RPMI8226 (cell line): Measurements from ENCODE around the gene NFX1.
"Not testable (repeated sequence)": the region's sequence is repeated elsewhere in the genome, so short reads cannot be mapped to it uniquely, and the experiment has no call there.

ENCODE experiments used
- DNase-seq: peaks from one replicate; pipeline ENCODE4 v3.0.0-alpha.2; 2015

NFX1 gene

DNA sequence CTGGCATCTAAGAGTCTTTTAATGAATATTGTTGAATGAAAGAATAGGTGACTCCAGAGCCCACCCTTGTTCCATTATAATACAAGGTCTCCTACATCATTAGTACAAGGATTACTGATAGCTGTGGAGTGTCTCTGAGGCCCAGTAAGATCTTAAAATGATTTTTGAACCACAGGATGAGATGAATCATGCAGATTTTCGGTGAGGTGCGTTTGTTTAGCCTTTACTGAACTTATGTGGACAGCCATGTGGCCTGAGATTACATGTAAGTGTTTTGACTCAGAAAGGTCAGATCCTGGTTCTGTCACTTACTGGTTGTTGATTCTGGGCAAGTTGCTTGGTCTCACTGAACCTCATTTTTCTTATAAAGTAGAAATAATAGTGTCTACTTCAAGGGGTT, 21.6 kb downstream of the NFX1 start:
- DNase-seq = no peak

DNA sequence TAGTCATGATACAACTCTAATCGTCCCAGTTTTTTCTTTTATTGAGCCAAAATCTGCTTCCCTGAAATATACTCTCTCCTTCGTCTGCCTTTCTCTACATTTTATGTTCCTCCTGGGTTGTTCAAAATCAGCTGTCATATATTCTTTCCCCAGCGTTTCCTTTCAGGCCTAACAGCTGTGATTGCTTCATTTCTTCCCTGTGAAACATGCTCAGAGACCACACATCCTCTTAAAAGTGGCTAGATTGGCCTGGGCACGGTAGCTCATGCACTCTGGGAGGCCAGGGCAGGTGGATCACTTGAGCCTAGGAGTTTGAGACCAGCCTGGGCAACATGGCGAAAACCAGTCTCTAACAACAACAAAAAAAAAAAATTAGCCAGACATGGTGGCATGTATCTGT, 25.1 kb downstream of the NFX1 start:
- no peak for DNase-seq

DNA sequence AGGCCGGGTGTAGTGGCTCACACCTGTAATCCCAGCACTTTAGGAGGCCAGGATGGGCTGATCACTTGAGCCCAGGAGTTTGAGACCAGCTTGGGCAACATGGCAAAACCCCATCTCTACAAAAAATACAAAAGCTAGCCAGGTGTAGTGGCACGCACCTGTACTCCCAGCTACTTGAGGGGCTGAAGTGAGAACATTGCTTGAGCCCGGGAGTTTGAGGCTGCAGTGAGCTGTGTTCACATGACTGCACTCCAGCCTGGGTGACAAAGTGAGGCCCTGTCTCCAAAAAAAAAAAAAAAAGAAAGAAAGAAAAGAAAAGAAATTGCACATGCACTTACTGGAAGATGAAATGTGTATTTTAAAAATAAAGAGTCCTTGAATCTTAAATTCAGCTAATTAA, 26.8 kb downstream of the NFX1 start:
- DNase-seq = not testable (repeated sequence)

DNA sequence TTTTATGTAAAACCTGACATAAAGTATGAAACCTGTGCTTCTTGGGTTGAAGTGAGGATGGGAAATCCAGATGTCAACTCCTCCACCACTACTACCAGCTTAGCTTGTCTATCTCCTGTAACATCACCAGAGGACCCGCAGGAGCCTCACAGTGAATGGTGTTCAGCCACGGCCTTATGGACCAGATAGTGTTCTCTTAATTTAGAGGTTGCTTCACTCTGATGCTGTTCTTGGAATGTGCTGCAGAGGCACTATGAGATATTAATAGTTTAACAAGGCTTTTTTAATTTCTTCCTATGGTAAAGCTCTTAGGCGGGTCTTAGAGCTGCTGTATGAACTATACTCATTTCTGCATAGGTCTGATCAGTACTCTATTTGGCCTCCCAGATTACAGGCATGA, 27.9 kb downstream of the NFX1 start:
- no peak for DNase-seq

DNA sequence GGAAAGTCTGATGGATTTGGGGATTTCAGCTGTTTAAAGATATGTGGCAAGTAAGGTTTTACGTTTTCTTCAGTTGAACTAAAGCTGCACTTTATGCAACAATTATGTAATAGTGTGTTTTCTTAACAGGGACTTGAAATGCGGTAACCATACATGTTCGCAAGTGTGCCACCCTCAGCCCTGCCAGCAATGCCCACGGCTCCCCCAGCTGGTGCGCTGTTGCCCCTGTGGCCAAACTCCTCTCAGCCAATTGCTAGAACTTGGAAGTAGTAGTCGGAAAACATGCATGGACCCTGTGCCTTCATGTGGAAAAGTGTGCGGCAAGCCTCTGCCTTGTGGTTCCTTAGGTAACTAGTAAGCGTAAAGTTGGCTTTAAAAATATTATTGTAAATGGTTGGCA, 28.5 kb downstream of the NFX1 start:
- no peak for DNase-seq

DNA sequence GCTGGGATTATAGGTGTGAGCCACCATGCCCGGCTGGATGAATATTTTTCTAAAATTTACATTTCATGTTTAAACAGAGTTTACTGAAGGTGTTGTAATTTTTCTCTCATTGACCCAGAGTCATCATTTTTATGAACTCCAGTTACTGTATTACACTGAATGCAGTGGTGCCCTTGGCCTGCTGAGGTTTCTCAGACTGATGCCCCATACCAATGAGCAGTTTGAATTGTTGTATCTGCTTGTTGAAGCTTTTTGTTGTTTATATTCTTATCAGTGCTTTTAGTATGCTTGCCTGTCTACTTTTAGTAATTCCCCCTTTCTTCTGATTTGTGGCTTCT, 29.9 kb downstream of the NFX1 start:
- no peak for DNase-seq

DNA sequence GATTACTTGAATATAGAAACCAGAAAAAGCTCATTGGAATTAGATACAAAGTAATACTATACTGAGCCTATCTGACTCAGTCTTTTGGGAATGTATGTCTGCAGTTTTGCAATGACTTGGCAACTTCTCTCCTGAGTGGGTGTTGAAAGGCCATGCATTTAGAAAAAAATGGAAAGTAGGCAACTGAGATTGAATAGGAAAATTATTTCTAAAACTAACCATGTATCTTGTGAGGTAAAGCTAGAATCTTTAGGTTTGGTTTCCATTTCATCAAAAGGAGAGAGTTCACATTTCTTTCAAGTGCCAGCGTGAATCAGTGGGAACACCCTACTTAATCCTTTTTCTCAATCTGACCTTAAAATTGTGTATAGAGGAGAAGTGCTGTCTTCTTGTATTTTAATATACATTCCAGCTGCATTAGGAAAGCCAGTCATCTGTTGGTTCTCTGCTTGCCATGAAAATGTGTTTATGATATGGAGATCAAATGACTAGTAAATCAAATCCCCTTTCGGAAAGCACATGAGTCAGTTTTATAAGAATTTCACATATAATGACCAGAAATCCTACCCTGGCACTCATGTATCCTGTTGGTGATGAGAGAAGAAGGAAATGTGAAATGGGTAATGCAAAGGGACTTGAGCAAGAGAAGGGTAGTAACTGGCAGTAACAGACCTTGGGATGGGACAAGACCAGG, 30.4 kb downstream of the NFX1 start:
- no peak for DNase-seq

DNA sequence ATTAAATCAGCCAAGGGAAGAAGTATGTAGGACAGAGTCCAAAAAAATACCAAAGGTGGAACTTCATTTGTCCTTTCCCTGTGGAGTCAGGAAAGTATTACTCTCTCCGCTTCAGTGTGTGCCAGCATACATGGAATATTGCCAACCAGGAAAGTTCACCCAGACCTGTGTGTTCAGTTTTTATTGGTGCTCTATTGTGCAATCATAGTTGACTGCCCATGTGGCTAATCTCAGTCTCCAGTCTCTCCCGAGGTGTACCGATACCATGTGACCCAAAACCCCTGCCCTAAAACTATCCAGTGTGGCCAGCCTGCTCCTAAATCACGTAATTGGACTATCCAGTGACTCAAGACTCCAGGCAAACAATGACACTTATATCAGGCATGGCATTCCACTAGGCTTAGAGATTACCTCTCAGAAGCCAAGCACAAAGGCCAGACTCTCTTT, 38.8 kb downstream of the NFX1 start:
- DNase-seq = no peak

DNA sequence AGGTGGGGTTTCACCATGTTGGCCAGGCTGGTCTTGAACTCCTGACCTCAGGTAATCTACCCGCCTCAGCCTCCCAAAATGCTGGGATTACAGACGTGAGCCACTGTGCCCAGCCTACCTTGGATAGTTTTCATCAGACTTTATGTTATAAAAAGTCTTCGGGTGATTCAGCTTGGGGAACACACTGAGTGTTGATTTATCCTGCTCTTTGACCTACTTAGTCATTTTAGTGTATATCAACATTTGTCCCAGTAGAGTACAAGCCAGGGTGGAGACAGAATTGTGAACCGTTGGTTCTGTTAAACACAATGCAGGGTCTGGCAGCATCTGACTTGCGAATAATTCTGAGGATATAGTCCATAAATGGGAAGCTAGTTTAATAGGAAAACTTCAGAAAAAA, 39.7 kb downstream of the NFX1 start:
- DNase-seq = no peak

DNA sequence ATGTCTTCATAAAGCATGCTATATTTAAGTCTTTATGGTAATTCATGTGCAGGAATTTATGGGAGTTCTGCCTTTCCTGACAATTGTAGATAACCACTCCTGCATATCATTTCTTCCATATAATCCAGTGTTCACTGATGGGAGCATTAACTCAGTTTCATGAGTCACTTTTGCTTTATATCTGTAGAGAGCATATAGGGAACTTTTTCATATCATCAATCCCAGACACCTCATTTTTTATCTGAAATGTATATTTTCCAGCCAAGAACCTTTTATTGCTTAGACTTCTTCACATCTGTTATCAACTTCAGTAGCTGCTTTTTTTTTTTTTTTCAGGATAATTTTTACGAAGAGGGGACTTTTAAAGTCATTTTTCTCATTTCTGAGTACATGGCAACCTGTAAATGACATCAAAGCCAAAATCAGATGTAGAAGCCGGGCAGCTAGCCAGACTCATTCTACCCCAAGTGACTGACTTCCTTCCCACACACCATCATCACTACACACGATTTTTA, 41.1 kb downstream of the NFX1 start:
- DNase-seq = no peak

DNA sequence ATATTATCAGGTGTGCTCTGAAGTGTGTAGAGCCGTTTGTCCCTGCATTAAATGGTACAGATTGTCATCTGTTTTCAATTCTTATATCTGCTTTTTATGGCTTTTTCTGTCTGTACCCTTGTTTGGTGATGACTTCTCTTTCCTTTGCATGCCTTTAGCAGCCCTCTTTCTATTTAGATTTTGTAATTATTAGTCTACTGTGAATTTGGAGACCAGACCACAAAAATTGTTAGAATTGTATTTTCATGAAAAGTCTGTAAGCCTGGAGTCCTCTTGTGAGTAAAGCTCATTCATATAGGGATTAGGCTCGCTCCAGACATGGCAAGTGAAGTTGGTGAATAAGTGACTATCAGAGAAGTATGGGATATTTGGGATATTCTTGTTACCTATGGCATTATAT, 41.7 kb downstream of the NFX1 start:
- DNase-seq = no peak

DNA sequence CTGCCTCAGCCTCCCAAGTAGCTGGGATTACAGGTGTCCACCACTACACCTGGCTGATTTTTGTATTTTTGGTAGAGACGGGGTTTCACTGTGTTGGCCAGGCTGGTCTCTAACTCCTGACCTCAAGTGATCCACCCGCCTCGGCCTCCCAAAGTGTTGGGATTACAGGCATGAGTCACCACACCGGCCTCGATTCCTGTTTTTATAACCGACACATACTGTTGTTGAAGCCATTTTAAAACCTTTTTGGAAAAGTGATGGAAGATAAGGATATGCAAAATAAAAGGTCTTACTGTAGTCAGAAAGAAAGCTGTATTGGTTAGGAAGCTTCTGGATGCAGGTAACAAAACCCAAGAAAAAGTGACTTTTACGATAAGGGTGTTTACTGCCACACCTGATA, 42.6 kb downstream of the NFX1 start:
- DNase-seq = not testable (repeated sequence)

DNA sequence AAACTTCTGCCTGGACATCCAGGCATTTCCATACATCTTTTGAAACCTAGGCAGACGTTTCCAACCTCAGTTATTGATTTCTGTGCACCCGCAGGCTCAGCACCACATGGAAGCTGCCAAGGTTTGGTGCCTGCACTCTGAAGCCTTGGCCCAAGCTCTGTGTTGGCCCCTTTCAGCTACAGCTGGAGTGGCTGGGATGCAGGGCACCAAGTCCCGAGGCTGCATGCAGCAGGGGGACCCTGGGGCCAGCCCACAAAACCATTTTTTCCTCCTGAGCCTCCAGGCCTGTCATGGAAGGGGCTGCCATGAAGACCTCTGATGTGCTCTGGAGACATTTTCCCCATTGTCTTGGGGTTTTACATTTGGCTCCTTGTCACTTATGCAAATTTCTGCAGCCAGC, 49.9 kb downstream of the NFX1 start:
- no peak for DNase-seq

DNA sequence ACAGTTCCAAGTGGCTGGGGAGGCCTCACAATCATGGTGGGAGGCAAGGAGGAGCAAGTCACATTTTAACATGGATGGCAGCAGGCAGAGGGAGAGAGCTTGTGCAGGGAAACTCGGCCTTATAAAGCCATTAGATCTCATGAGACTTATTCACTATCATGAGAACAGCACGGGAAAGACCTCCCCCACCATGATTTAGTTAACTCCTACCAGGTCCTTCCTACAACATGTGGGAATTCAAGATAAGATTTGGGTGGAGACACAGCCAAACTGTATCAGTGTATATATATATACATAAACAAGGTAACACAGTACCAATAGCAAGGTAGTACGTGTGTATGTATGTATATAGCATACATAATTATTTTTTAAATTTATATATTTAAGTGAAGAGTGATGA, 50.9 kb downstream of the NFX1 start:
- DNase-seq = no peak

DNA sequence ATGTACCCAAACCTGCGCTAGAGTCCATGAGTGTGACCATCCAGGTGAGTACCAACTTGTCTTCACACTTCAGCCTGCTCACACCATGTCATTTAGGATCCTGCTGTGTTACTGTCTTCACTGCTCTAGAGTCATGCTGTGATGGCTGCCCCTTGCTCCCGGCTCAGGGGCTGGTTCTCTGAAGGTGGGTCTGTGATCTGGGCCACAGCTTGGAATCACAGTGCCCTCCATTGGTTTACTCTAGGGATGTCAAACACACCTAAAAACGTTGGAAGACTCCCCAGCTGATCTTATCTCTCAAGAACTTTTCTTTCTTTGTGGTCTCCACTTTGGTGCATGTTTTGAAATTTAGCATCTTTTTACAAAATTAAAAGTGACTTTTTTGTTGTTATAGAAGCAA, 53.8 kb downstream of the NFX1 start:
- no peak for DNase-seq

DNA sequence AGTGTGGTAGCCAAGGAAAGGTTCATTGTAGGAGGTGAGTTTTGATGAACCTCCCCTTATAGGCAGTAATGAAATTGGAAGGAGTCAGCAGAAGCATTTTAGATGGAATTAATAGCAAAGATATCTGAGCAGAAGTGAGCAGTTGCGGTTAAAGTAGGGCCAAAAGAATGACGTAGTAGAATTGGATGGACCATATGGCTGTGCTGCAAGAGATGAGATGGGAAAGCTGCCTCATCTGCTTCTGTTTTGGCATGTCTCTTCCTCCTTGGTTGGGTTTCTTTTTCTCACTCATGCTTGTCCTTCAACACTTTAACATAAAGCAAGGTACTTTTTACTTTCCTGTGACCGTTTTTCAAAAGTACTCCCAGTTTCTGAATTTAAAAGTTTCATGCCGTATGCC, 56.2 kb downstream of the NFX1 start:
- DNase-seq = no peak

DNA sequence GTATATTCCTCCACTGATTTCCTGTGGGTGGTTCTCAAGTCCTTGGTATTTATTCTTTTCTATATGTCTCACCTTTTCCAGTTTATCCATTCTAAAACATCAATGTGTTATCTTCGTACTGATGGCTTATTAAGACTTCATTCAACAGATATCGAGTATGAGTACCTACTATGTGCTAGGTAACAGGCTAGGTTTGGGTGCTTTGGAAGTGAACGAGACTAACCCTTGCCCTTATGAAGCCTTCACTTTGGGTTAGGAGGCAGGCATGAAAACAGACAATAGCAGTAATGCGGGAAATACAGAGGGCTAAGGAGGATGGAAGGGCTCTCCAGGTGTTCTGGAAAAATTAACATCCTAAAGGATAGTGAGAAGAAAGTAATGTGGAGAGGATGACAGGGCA, 58.7 kb downstream of the NFX1 start:
- no peak for DNase-seq

DNA sequence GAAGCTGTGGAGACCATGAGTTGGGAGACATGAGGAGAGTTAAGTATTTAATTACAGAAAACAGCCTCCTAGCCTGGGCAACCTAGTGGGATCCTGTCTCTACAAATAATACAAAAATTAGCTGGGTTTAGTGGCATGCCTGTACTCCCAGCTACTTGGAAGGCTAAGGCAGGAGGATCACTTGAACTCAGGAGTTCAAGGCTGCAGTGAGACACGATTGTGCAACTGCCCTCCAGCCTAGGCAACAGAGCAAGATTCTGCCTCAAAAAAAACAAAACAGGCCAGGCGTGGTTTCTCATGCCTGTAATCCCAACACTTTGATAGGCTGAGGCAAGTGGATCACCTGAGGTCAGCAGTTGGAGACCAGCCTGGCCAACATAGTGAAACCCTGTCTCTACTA, 59.4 kb downstream of the NFX1 start:
- DNase-seq = no peak

DNA sequence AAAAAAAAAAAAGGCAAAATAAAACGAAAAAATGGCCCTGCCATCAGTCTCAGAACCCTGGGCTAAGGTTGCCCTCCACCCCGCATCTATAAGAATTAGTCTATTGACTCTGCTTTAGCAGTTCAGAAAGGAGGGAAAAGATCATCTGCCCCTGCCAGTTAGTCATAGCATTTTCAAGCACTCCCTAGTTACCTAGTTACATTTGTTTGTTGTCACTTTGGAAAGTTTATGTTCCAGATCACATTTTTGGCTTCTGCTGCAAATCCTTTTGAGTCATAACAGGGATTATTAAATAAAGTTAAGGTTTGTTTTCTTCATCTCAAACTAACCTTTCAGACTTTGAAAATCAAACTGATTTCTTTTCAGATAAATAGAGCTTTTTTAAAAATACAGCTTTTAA, 60.0 kb downstream of the NFX1 start:
- DNase-seq = no peak

DNA sequence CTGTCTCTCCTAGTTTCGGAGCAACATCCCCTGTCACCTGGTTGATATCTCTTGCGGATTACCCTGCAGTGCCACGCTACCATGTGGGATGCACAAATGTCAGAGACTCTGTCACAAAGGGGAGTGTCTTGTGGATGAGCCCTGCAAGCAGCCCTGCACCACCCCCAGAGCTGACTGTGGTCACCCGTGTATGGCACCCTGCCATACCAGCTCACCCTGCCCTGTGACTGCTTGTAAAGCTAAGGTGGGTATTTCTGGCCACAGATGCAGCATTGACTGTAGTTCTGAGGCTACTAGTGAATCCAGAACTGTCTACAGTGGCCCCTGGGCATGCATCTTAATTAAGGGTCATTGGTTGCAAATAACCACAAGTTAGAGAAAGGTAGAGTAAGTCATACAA, 61.2 kb downstream of the NFX1 start:
- no peak for DNase-seq

DNA sequence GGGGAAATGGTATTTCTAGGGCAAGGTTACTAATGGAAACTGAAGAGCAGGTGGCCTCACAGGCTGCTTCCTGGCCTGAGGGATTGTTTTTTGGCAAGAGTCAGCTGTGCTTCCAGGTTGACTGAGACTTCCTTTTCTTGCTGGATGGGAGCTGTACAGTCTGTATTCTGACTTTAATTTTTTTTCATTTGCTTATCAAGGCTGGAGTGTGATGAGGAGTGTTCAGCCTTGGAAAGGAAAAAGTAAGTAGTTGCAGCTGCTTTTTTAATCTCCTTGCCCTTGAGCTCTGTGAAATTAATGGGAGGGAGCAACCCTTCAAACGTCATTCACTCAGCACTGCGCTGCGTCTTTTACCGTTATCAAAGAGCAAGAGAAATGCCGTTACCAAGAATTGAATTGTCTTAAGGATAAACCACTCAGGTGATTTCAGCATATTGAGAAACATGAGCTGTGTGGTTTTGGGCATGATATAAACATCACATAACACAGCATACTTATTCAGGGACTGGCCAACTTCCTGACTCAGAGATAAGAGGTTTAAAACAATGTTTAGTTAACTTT, 64.4 kb downstream of the NFX1 start:
- DNase-seq = no peak

DNA sequence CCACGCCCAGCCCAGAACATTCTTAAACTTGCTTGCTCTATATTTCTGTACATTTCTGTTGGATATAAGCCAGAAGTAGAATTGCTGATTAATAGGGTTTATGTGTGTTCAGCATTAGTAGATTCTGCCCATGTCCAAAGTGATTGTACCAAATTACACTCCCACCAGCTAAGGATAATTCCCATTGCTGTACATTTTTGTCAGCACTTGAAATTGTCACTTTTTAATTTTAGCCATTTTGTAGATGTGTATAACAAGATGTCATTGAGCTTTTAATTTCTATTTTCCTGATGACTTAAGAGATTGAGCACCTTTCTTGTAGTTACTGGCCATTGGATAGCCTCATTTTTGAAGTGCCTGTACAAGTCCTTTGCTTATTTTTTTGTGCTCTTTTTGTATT, 65.6 kb downstream of the NFX1 start:
- DNase-seq = no peak

DNA sequence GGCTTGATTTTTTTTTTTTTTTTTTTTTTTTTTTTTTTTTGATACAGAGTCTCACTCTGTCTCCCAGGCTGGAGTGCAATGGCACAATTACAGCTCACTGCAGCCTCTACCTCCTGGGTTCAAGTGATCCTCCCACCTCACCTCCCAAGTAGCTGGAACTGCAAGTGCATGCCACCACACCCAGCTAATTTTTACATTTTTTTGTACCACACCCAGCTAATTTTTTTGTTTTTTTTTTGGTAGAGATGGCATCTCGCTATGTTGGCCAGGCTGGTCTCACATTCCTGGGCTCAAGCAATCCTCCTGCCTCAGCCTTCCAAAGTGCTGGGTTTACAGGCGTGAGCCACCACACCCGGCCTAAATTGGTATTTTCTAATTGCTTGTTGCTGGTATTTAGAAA, 68.3 kb downstream of the NFX1 start:
- not testable (repeated sequence) for DNase-seq

DNA sequence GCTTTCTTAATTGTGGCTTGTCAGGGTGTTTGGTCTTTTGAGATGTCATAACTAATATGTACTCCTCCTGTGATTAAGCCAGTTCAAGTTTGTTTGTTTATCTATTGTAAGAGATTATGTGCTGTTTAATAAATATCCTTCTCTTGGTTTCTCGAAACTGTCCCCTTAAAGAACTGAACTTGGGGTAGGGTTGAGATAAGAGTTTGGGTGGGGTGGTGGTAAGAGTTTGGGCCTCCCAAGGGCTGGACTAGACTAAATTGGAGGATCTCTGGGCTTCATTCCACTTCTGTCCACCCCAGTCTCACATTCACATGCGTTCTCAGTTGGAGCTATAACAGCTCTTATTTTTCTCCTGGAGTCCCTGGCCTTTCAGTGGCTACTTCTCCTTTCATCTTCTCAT, 73.8 kb downstream of the NFX1 start:
- no peak for DNase-seq

DNA sequence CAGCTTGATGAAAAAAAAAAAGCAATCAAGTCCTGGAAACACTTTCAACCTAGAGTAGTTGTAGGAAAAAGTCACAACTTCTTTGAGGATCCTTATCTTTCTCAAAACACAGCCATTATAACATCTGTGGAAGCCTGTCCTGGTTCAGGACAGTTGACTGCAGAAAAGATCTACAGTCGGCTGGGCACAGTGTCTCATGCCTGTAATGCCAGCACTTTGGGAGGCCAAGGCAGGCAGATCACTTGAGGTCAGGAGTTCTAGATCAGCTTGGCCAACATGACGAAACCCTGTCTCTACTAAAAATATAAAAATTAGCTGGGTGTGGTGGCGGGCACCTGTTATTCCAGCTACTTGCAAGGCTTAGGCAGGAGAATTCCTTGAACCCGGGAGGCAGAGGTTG, 74.5 kb downstream of the NFX1 start:
- DNase-seq = not testable (repeated sequence)
